HUES48 (cell line): ENCODE measurements around the gene FRYL.
A peak's percentile ranks its signal among the peaks of the same experiment; 100 is the strongest.

ENCODE experiments used
- H3K27ac ChIP-seq: one replicate; pipeline ENCODE4 v1.7.0; 2013; ENCODE audit warnings: low read depth, low read length, inconsistent platforms
- H3K27me3 ChIP-seq: 2 replicates; pipeline ENCODE4 v1.6.1; 2013; ENCODE audit warnings: mild to moderate bottlenecking, low read length; ENCODE audit not compliant: control insufficient read depth, insufficient read depth
- H3K36me3 ChIP-seq: 2 replicates; pipeline ENCODE4 v1.6.1; 2013; ENCODE audit warnings: low read length; ENCODE audit not compliant: control insufficient read depth, insufficient read depth
- H3K4me1 ChIP-seq: 2 replicates; pipeline ENCODE4 v1.6.1; 2013; ENCODE audit warnings: mild to moderate bottlenecking, low read length; ENCODE audit not compliant: control insufficient read depth, insufficient read depth
- H3K4me3 ChIP-seq: 2 replicates; pipeline ENCODE4 v1.5.1; 2013; ENCODE audit warnings: mild to moderate bottlenecking, low read depth, low read length
- H3K9ac ChIP-seq: 2 replicates; pipeline ENCODE4 v1.6.1; 2013; ENCODE audit warnings: mild to moderate bottlenecking, low read depth, low read length, moderate library complexity
- H3K9me3 ChIP-seq: 2 replicates; pipeline ENCODE4 v1.6.1; 2013; ENCODE audit warnings: low read length; ENCODE audit not compliant: control insufficient read depth, insufficient read depth

FRYL gene

DNA sequence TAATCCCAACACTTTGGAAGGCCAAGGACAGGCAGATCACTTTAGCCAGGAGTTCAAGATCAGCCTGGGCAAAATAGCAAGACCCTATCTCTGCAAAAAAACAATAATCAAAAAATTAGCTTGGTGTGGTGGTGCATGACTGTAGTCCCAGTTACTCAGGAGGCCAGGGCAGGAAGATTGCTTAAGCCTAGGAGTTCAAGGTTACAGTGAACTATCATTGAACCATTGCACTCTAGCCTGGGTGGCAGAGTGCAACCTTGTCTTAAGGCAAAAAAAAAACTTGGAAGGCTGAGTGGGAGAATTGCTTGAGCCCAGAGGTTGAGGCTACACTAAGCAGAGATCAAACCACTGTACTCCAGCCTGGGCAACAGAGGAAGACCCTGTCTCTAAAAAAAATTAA lies 5.2 kb upstream of the FRYL start:
- Histone ChIP-seq H3K9me3 (no peaks in the 10 kb centered on the region), H3K27me3 (no peaks in the 10 kb centered on the region), H3K9ac (no peak overlapping the region), H3K36me3 (no peaks in the 10 kb centered on the region), H3K4me3 (no peak overlapping the region), H3K4me1 (no peaks in the 10 kb centered on the region), H3K27ac (no peak overlapping the region)

DNA sequence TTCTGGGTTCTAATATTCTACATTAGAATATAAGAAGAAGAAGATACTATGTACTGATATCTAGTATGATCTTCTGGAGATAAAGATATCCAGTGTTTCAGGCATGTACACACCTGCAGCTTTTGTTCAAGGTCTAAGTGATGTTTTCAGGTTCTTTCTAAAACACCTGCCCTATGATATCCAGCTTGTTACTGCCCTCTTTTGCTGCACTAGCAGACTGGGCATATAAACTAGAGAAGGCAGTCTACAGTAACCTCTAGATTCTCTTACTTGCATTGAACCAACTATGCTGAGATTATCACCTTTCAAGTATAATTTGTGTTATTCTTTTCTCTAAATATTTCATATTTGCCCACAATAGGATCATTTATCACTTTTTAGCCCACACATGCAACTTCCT lies 1.9 kb upstream of the FRYL start:
- H3K27ac ChIP-seq: no peak overlapping the region
- H3K27me3 ChIP-seq: no peaks in the 10 kb centered on the region
- H3K36me3 ChIP-seq: no peaks in the 10 kb centered on the region
- peaks cover 15% of the 10 kb centered on the region for H3K4me1 ChIP-seq
- H3K9ac ChIP-seq: no peak overlapping the region
- no peak overlapping the region for H3K4me3 ChIP-seq
- no peaks in the 10 kb centered on the region for H3K9me3 ChIP-seq

DNA sequence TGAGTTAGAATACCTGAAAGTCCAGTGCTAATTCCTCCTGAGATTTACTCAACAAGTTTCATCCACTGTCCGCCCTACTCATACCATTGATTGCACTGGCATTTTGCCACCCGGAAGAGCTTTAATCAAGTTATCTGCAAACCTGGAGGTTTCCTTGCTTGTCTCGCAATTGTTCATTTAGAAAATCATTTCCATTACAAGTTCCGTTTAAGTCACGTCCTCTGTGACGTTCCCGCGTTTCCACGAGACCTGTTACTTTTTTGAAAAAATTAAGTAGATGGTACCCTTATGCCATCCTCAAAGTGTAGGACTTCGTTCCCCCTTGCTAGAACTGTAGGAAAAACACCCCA lies 761 bp upstream of the FRYL start:
- H3K27ac ChIP-seq: peak overlapping the region; percentile 86

DNA sequence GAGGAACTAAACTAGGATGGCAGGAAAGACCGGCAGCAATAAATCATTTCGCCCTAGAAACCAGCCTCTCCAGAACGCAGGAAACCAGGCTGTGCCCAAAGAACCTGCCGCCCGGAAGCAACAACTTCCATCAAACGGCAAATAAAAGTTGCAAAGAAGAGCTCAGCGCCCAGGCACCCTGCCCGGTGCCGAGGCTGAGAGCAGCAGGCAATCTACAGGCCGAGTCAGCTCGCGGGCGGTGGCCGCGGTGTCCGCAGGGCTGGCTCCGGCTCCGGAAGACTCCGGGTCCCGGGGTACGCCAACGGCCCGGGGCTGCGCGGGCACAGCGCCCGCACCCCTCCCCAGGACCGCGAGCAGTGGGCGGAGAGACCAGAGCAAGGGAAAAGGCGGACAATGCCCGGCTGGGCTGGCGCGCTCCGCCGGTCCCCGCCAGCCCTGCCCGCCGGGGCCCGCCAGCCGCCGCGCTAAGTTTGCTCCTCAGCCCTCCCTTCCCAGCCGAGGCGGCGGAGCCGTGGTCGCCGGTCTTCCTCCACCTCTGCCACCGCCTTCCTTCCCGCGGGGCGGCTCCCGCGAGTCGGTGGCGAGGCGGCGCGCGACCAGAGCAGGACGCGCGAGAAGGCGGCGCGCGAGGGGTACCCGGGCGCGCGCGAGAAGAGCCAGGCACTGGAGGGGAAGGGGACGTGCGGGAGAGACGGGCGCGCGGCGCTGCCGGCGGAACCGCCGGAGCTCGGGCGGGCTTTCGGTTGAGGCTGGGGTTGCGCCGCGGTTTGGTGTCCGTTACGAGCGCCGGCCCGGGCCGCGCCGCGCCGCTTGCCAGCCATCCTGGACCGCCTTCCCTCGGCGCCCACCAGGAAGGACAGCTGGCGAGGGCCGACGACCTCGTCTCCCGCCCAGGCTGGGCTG lies 733 bp downstream of the FRYL start:
- Histone ChIP-seq H3K27me3 (no peaks in the 10 kb centered on the region), H3K9ac (peak overlapping the region; percentile 76), H3K27ac (peak overlapping the region; percentile 94), H3K4me3 (peak overlapping the region; percentile 82), H3K9me3 (no peaks in the 10 kb centered on the region), H3K4me1 (peaks cover 34% of the 10 kb centered on the region), H3K36me3 (no peaks in the 10 kb centered on the region)

More for the DNA sequence above, 761 bp upstream of the FRYL start:
- no peaks in the 10 kb centered on the region for H3K9me3 ChIP-seq
- no peaks in the 10 kb centered on the region for H3K36me3 ChIP-seq
- H3K9ac ChIP-seq: peak overlapping the region; percentile 24; the same call in 1 of the 2 replicates
- peaks cover 25% of the 10 kb centered on the region for H3K4me1 ChIP-seq
- no peaks in the 10 kb centered on the region for H3K27me3 ChIP-seq
- peak overlapping the region; percentile 82 for H3K4me3 ChIP-seq

DNA sequence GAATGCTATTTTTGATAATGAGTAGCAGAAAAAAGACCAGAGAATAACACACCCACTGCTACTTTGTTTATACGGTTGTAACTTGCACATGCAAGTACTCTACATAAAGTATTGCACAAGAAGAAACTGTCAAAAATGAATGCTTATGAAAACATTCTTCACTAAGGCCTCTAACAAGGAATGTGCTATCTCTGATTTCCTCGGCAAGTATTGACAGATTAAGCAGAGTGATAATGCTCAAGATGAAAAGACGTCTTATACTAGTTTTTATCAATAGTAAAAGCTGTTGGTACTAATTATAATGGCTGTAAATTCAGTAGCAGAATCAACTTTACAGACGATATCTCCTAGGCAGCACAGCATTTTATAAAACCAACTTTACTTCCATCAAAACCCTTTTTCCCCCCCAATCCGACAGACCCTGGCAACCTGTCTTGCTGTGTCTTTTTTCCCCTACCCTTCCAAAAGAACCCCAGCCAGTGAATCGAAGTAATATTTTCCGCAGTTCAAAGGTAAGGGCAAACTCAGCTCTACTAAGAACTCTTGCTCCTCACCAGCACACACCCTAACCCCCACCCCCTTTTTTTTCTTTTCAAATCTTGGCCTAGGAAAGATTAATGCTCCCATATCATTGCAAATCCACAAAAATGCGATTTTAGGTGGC lies 1.5 kb downstream of the FRYL start:
- Histone ChIP-seq H3K4me1 (peaks cover 34% of the 10 kb centered on the region), H3K9me3 (no peaks in the 10 kb centered on the region), H3K27ac (peak overlapping the region; percentile 94), H3K27me3 (no peaks in the 10 kb centered on the region), H3K4me3 (peak overlapping the region; percentile 82), H3K36me3 (no peaks in the 10 kb centered on the region), H3K9ac (peak overlapping the region; percentile 76)

DNA sequence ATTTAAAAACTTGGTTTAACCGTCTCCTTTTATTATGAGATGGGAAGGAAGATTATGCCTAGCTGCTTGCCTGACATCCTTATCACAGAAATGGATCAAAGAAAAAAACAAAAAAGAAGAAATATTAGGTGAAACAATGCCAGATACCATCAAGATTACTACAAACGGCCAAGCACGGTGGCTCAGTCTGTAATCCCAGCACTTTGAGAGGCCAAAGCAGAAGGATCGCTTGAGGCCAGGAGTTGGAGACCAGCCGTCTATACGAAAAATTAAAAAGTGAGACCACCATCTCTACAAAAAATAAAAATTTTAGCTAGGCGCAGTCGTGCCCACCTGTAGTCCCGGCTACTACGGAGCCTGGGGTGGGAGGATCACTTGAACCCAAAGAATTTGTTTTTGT lies 2.3 kb downstream of the FRYL start:
- H3K27ac ChIP-seq: no peak overlapping the region
- H3K9me3 ChIP-seq: no peaks in the 10 kb centered on the region
- H3K27me3 ChIP-seq: no peaks in the 10 kb centered on the region
- peak overlapping the region; percentile 82; the same call in 1 of the 2 replicates for H3K4me3 ChIP-seq
- H3K36me3 ChIP-seq: no peaks in the 10 kb centered on the region
- no peak overlapping the region for H3K9ac ChIP-seq
- peaks cover 34% of the 10 kb centered on the region for H3K4me1 ChIP-seq

DNA sequence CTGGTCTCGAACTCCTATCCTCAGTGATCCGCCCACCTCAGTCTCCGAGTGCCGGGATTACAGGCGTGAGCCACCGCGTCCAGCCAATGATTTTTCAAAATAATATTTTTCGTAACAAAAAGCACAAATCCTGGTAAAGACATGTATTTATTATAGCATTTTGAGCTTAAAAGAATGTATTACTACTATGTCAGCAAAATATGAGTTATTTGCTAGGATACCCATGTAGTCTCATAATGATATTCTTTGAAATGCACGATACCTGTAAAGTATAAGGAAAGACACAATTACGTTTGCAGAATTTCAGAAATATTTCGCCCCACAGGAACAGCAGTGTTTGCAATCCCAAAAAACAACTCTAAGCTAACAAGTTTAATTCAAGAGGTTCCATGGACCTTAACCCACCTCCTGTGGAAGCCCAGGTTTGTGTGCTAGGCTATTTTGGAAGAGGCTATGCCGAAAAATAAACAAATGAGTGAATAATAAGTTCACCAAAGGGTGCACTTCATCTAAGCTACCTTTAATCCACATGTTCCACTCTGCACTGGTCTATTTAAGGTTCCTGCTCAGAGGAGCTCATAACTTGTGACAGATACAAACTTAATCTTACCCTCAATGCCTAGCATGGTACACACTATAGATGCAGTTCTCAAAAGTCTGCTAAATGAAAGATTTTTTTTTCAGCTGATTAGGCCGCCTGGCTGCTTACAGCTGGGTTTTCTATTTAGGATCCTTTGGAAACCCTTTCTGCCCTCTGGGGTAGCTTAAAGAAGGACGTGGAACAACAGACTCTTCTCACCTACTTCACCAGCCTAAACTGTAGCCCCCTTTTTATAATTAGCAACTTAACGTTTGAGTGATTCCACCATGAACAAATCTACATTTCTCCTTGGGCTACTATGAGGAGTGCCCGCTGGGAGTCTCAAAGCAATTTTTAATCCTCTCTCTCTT lies 5.0 kb downstream of the FRYL start:
- Histone ChIP-seq H3K4me3 (no peak overlapping the region), H3K9me3 (no peaks in the 10 kb centered on the region), H3K36me3 (no peaks in the 10 kb centered on the region), H3K4me1 (peaks cover 34% of the 10 kb centered on the region), H3K27ac (peak overlapping the region; percentile 39), H3K9ac (no peak overlapping the region), H3K27me3 (no peaks in the 10 kb centered on the region)

DNA sequence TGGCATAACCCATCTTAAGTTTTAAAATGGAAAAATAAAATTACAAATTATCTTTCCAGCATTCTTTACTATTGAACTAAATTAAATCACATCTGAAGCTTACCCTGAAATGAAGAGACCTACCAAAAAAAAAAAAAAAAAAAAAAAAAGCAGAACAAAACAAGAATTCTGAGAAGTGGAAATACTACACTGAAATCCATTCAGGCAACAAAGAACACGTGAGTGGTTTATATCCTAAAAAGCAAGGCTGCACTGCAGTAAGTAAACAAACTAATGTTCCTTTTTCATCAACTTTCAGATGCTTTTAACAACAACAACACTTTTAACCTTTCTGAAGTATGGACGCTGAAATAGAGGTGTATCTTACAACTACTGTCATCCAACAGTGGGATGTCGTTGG lies 7.5 kb downstream of the FRYL start:
- H3K4me3 ChIP-seq: no peak overlapping the region
- H3K27me3 ChIP-seq: no peaks in the 10 kb centered on the region
- H3K4me1 ChIP-seq: peaks cover 24% of the 10 kb centered on the region
- no peaks in the 10 kb centered on the region for H3K9me3 ChIP-seq
- no peaks in the 10 kb centered on the region for H3K36me3 ChIP-seq
- no peak overlapping the region for H3K27ac ChIP-seq
- H3K9ac ChIP-seq: no peak overlapping the region

DNA sequence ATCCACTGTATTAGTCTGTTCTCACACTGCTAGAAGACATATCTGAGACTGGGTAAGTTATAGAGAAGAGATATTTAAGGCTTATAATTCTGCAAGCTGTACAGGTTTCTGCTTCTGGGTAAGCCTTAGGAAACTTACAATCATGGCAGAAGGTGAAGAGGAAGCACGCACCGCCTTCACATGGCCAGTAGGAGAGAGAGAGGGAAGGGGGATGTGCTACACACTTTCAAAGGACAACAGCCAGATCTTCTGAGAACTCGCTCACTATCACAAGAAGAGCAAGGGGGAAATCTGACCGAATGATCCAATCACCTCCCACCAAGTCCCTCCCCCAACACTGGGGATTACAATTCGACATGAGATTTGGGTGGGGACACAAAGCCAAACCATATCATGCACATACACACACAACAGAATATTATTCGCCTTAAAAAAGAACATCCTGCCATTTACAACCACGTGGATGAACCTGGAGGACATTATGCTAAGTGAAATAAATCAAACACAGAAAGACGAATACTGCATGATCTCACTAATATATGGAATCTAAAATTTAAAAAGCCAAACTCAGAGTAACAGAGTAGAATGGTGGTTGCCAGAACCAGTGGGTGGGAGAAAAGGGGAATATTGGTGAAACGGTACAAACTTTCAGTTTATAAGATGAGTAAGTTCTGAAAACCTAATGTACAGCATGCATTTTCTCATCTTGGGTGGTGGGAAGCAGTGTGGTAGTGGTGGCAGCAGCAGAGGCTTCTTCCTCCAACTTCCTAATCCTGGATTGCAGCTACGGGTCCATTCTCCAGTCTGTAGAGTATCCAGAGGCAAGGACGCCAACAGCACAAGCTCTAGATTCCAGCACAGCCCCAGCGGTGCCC lies 12.8 kb downstream of the FRYL start:
- Histone ChIP-seq H3K4me1 (0 out of 2 replicates have a peak, but pooled peaks cover 3% of the 10 kb centered on the region), H3K9ac (no peak overlapping the region), H3K4me3 (no peak overlapping the region), H3K27ac (no peak overlapping the region), H3K9me3 (no peaks in the 10 kb centered on the region), H3K36me3 (no peaks in the 10 kb centered on the region), H3K27me3 (no peaks in the 10 kb centered on the region)
